ENCODE results near the gene AP5Z1. TPM values are rescaled to one million over a fixed set of nuclear protein-coding genes. Genes with fewer than 3 reads are reported as not detected.

Gene AP5Z1
- total RNA-seq, 1 donor from 2014 or later = 18.0 TPM

Other genes with a start within 250 kb of the AP5Z1 start
- 21.7 TPM for gene FOXK1, start 93.3 kb upstream of the AP5Z1 start, total RNA-seq
- gene PAPOLB, start 86.4 kb downstream of the AP5Z1 start, total RNA-seq = not detected
- 0.20 TPM for gene RADIL, start 108.1 kb downstream of the AP5Z1 start, total RNA-seq
- not detected for gene MMD2, start 183.6 kb downstream of the AP5Z1 start, total RNA-seq